ENCODE data around the gene DLGAP1. TPM values are rescaled to one million over a fixed set of nuclear protein-coding genes. Genes with fewer than 3 reads are reported as not detected.

DLGAP1 gene
- total RNA-seq, 1 experiment from 2014 or later: 23.2 TPM

- Histone ChIP-seq H3K9ac (ENCODE audit: extremely low read depth, insufficient read length, low read length) (no peak overlapping the region), H3K4me1 (ENCODE audit: insufficient read depth, low read length) (peaks cover 8% of the 10 kb centered on the region), H3T11ph (ENCODE audit: low read length) (no peak overlapping the region), H4K8ac (replicated peaks; ENCODE audit: insufficient read length, low read depth, low read length) (no peak overlapping the region), H2AK5ac (ENCODE audit: insufficient read length, low read length) (no peak overlapping the region), H3K79me2 (ENCODE audit: insufficient read depth, low read length) (no peaks in the 10 kb centered on the region), H4K91ac (ENCODE audit: insufficient read length, low read depth, low read length) (no peak overlapping the region), H2BK15ac (ENCODE audit: low read depth, low read length) (no peak overlapping the region), H3K79me1 (ENCODE audit: insufficient read depth, low read depth, low read length, poor library complexity, severe bottlenecking) (no peaks in the 10 kb centered on the region), H3K4ac (ENCODE audit: low read depth, low read length) (no peak overlapping the region), H3K14ac (ENCODE audit: insufficient read depth, low read length) (no peak overlapping the region), H2AFZ (ENCODE audit: low read length) (no peak overlapping the region), H4K5ac (ENCODE audit: insufficient read length, low read depth, low read length) (no peak overlapping the region), H2BK5ac (ENCODE audit: insufficient read length, low read length) (no peak overlapping the region), H3K18ac (ENCODE audit: insufficient read length, low read depth, low read length) (no peak overlapping the region), H2BK20ac (ENCODE audit: low read depth, low read length, poor library complexity, severe bottlenecking) (no peak overlapping the region), H3K27me3 (ENCODE audit: insufficient read depth, low read length) (no peaks in the 10 kb centered on the region), H3K23ac (ENCODE audit: insufficient read length, low read depth, low read length) (no peak overlapping the region), H3K27ac (ENCODE audit: insufficient read length, low read depth, low read length) (no peak overlapping the region), H3K9me3 (ENCODE audit: control insufficient read depth, low read depth, low read length) (no peaks in the 10 kb centered on the region), H3K4me2 (ENCODE audit: insufficient read depth, insufficient read length, low read length) (no peak overlapping the region), H4K20me1 (ENCODE audit: control insufficient read depth, insufficient read depth, insufficient read length) (no peaks in the 10 kb centered on the region), H3K56ac (ENCODE audit: insufficient read length, low read depth, low read length) (no peak overlapping the region), H2BK120ac (ENCODE audit: low read depth, low read length, poor library complexity, severe bottlenecking) (no peak overlapping the region), H2BK12ac (ENCODE audit: insufficient read length, low read depth, low read length) (no peak overlapping the region), H3K23me2 (ENCODE audit: insufficient read length, low read depth, low read length, poor library complexity, severe bottlenecking) (no peaks in the 10 kb centered on the region)
- Mint-ChIP-seq H3K27ac (0 out of 7 replicates have a peak overlapping the region, but pooled peaks of 1 of the 3 experiments have one; percentile 10), H3K27me3 (ENCODE audit: low read depth) (no peaks in the 10 kb centered on the region), H3K4me1 (peaks cover 24 to 30% of the 10 kb centered on the region in 2 experiments), H3K4me3 (no peak overlapping the region), H3K36me3 (ENCODE audit: insufficient read depth in 1 of 3, low read depth in 3 of 3) (peaks cover 2 to 5% (median 2%) of the 10 kb centered on the region in 3 experiments; a peak in 4 of 7 replicates), H3K9me3 (no peaks in the 10 kb centered on the region)
- no CpG with 5 or more reads among the region's 4 CpGs for WGBS (ENCODE audit: extremely low coverage, insufficient read length, low lambda C conversion rate)
- no peak for DNase-seq
- TF ChIP-seq, protein P1, sequence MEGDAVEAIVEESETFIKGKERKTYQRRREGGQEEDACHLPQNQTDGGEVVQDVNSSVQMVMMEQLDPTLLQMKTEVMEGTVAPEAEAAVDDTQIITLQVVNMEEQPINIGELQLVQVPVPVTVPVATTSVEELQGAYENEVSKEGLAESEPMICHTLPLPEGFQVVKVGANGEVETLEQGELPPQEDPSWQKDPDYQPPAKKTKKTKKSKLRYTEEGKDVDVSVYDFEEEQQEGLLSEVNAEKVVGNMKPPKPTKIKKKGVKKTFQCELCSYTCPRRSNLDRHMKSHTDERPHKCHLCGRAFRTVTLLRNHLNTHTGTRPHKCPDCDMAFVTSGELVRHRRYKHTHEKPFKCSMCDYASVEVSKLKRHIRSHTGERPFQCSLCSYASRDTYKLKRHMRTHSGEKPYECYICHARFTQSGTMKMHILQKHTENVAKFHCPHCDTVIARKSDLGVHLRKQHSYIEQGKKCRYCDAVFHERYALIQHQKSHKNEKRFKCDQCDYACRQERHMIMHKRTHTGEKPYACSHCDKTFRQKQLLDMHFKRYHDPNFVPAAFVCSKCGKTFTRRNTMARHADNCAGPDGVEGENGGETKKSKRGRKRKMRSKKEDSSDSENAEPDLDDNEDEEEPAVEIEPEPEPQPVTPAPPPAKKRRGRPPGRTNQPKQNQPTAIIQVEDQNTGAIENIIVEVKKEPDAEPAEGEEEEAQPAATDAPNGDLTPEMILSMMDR (conservative IDR thresholded peaks at IDR 0.05): no peak
These were observed 875.4 kb downstream of the DLGAP1 start for GRCh38 chr18:3579701-3580100.
